ENCODE data around the gene OSER1. TPM values are rescaled to one million over a fixed set of nuclear protein-coding genes. Genes with fewer than 3 reads are reported as not detected.

OSER1 gene
- polyA plus RNA-seq, 1 donor (not counting 4 experiments of a cell fraction or from before 2014, with no cell fraction given): 41.5 TPM

DNA sequence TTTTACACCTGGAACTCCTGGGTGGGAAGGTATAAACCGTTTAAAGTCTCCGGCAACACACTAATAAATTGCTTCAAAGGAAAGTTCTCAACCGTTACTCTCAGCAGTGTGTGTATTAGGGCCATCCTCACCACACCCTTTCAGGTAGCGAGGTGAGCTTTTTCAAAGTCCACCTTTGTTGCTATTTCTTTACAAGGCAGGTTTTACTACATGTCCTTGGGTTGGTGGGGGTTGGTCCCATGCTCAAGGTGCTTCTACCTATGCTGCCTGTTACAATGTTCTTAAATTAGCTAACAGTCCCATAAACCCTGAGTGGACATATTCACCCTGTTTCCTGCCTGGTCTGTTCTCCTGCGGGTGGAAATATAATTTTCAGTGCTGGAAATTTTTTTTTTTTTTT, 13.2 kb upstream of the OSER1 start:
- H3K4me3 ChIP-seq (ENCODE audit: control insufficient read depth in 2 of 3, extremely low read depth in 1 of 3, insufficient read depth in 2 of 3, low read depth in 1 of 3, low read length in 3 of 3): no peak overlapping the region
- no peaks in the 10 kb centered on the region for H3K36me3 ChIP-seq (ENCODE audit: control insufficient read depth in 2 of 2, extremely low read depth in 1 of 2, insufficient read depth in 2 of 2, low read length in 2 of 2)
- no peak for DNase-seq (ENCODE audit: low read depth, low spot score)
- peaks cover 2% of the 10 kb centered on the region for H3K4me1 ChIP-seq (ENCODE audit: control insufficient read depth, extremely low read depth, insufficient read depth, low read length)
- H3K79me2 ChIP-seq (ENCODE audit: control insufficient read depth, insufficient read depth, low read length): no peaks in the 10 kb centered on the region
- no peak for FAIRE-seq
- H3K9ac ChIP-seq (ENCODE audit: control insufficient read depth, extremely low read depth, insufficient read depth, low read length): no peak overlapping the region
- no peak overlapping the region for H3K4me2 ChIP-seq (ENCODE audit: control insufficient read depth, extremely low read depth, insufficient read depth, low read depth, low read length)
- no peak overlapping the region for H3K27ac ChIP-seq (ENCODE audit: control insufficient read depth, insufficient read depth, low read length)
- no peaks in the 10 kb centered on the region for H4K20me1 ChIP-seq (ENCODE audit: control insufficient read depth, extremely low read depth, insufficient read depth, low read length)
- TF ChIP-seq CTCF (optimal IDR thresholded peaks at IDR 0.05 in 1 of 3, IDR thresholded peaks at IDR 0.05 in 1 of 3, conservative IDR thresholded peaks at IDR 0.05 in 1 of 3; ENCODE audit: extremely low read depth in 1 of 3, insufficient read depth in 2 of 3, low read length in 3 of 3): no peak
- TF ChIP-seq EZH2 (IDR thresholded peaks at IDR 0.05; ENCODE audit: low read length): no peak
- dilution Hi-C loops (cut with MboI; ENCODE audit: extremely low pct_ligation_motif_present, low sequenced_read_pairs): no loop called here
- no peaks in the 10 kb centered on the region for H3K9me3 ChIP-seq (ENCODE audit: control insufficient read depth, low read depth, low read length)
- H3K27me3 ChIP-seq (ENCODE audit: control insufficient read depth, extremely low read depth, insufficient read depth, low read length): no peaks in the 10 kb centered on the region
- H3K9me1 ChIP-seq (ENCODE audit: control insufficient read depth, extremely low read depth, insufficient read depth, low read length): no peaks in the 10 kb centered on the region
- no peak overlapping the region for H2AFZ ChIP-seq (ENCODE audit: control insufficient read depth, low read length)

DNA sequence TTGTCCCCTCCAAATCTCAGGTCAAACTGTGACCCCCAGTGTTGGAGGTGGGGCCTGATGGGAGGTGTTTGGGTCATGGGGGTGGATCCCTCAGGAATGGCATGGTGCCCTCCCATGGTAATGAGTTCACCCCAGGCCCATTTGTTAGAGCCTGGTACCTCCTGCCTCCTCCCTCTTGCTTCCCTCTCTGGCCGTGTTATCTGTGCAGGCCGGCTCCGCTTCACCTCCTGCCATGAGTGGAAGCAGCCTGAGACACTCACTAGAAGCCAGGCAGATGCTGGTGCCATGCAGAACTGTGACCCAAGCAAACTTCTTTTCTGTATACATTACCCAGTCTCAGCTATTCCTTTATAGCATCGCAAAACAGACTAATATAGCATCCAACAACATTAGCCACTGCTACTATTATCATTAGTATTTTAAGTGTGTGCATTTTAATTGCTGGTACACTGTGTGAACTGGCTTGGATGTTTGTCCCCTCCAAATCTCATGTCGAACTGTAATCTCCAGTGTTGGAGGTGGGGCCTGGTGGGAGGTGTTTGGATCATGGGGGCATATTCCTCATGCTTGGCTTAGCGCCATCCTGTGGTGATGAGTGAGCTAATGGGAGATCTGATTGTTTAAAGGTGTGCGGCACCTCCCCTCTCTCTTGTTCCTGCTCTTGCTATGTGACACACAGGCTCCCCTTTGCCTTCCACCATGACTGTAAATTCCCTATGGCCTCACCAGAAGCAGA, 12.2 kb upstream of the OSER1 start:
- Histone ChIP-seq H3K27me3 (ENCODE audit: control insufficient read depth, extremely low read depth, insufficient read depth, low read length) (no peaks in the 10 kb centered on the region), H3K4me1 (ENCODE audit: control insufficient read depth, extremely low read depth, insufficient read depth, low read length) (peaks cover 10% of the 10 kb centered on the region), H3K27ac (ENCODE audit: control insufficient read depth, insufficient read depth, low read length) (no peak overlapping the region), H3K9ac (ENCODE audit: control insufficient read depth, extremely low read depth, insufficient read depth, low read length) (no peak overlapping the region), H3K36me3 (ENCODE audit: control insufficient read depth in 2 of 2, extremely low read depth in 1 of 2, insufficient read depth in 2 of 2, low read length in 2 of 2) (no peaks in the 10 kb centered on the region), H3K4me2 (ENCODE audit: control insufficient read depth, extremely low read depth, insufficient read depth, low read depth, low read length) (no peak overlapping the region), H3K9me1 (ENCODE audit: control insufficient read depth, extremely low read depth, insufficient read depth, low read length) (no peaks in the 10 kb centered on the region), H3K4me3 (ENCODE audit: control insufficient read depth in 2 of 3, extremely low read depth in 1 of 3, insufficient read depth in 2 of 3, low read depth in 1 of 3, low read length in 3 of 3) (no peak overlapping the region), H3K9me3 (ENCODE audit: control insufficient read depth, low read depth, low read length) (no peaks in the 10 kb centered on the region), H3K79me2 (ENCODE audit: control insufficient read depth, insufficient read depth, low read length) (no peaks in the 10 kb centered on the region), H4K20me1 (ENCODE audit: control insufficient read depth, extremely low read depth, insufficient read depth, low read length) (no peaks in the 10 kb centered on the region), H2AFZ (ENCODE audit: control insufficient read depth, low read length) (no peak overlapping the region)
- TF ChIP-seq EZH2 (IDR thresholded peaks at IDR 0.05; ENCODE audit: low read length) (no peak), CTCF (optimal IDR thresholded peaks at IDR 0.05 in 1 of 3, IDR thresholded peaks at IDR 0.05 in 1 of 3, conservative IDR thresholded peaks at IDR 0.05 in 1 of 3; ENCODE audit: extremely low read depth in 1 of 3, insufficient read depth in 2 of 3, low read length in 3 of 3) (no peak)
- DNase-seq (ENCODE audit: low read depth, low spot score) (no peak), FAIRE-seq (no peak)
- dilution Hi-C loops (cut with MboI; ENCODE audit: extremely low pct_ligation_motif_present, low sequenced_read_pairs): no loop called here
